HT-29 (cell line): Measurements from ENCODE around the gene JARID2. TPM values are rescaled to one million over a fixed set of nuclear protein-coding genes. Genes with fewer than 3 reads are reported as not detected.

Experiments
- DNase-seq: peaks from one replicate; pipeline ENCODE4 v3.0.0-alpha.2; 2015; ENCODE audit warnings: low spot score
- total RNA-seq: library from RNA; depleted of rRNA; stranded (reverse); fragments of >200 nt; shearing (Covaris generic); gene quantifications from 2 replicates; pipeline ENCODE4 v1.2.3, GENCODE V29; 2014; rRNA removed

The JARID2 gene
- 6.7 and 6.9 TPM in 2 replicates for total RNA-seq

- DNase-seq = peak; percentile 97
These were observed at the start of gene JARID2 for GRCh38 chr6:15245361-15246216. Gene JARID2, plus strand, starts transcription at chr6:15246069. Its CDS starts 471 bp downstream, at chr6:15246540.

- no peak for DNase-seq
These were observed 45.8 kb upstream of the JARID2 start for GRCh38 chr6:15200087-15200486.

GRCh38 chr6:15205321-15205720, 40.5 kb upstream of the JARID2 start:
- DNase-seq = no peak

- no peak for DNase-seq
These were observed 39.0 kb upstream of the JARID2 start for GRCh38 chr6:15206887-15207286.

- DNase-seq = no peak
These were observed 37.9 kb upstream of the JARID2 start for GRCh38 chr6:15207923-15208322.

- no peak for DNase-seq
These were observed 31.9 kb upstream of the JARID2 start for GRCh38 chr6:15213838-15214400.

GRCh38 chr6:15218401-15218800, 27.5 kb upstream of the JARID2 start:
- DNase-seq = no peak

GRCh38 chr6:15220062-15220461, 25.8 kb upstream of the JARID2 start:
- no peak for DNase-seq

GRCh38 chr6:15227827-15228318, 18.0 kb upstream of the JARID2 start:
- no peak for DNase-seq

- DNase-seq = no peak
These were observed 15.0 kb upstream of the JARID2 start for GRCh38 chr6:15230827-15231226.

- DNase-seq = no peak
These were observed 12.9 kb upstream of the JARID2 start for GRCh38 chr6:15232836-15233510.

- no peak for DNase-seq
These were observed 11.7 kb upstream of the JARID2 start for GRCh38 chr6:15234068-15234758.

- no peak for DNase-seq
These were observed 6.1 kb upstream of the JARID2 start for GRCh38 chr6:15239616-15240364.

- no peak for DNase-seq
These were observed 3.4 kb upstream of the JARID2 start for GRCh38 chr6:15242503-15242902.

GRCh38 chr6:15242937-15243614, 2.8 kb upstream of the JARID2 start:
- DNase-seq = no peak

- no peak for DNase-seq
These were observed 1.8 kb upstream of the JARID2 start for GRCh38 chr6:15243910-15244619.

GRCh38 chr6:15244620-15245360, 1.1 kb upstream of the JARID2 start:
- peak; percentile 56 for DNase-seq

- no peak for DNase-seq
These were observed 372 bp downstream of the JARID2 start for GRCh38 chr6:15246217-15246665.
